A673 (cell line): ENCODE data around the gene PANK3.

Source experiments
- EZH2 ChIP-seq: fragments of 200-600 bp; sonication (generic); IDR thresholded peaks from 2 replicates; pipeline ENCODE4 v1.6.1; 2017; ENCODE audit warnings: borderline replicate concordance, low read depth, mild to moderate bottlenecking, mixed read lengths, antibody characterized with exemption, low read length; ENCODE audit not compliant: poor library complexity, severe bottlenecking
- TF ChIP-seq, protein P1 (sequence below): fragments of 300-800, 200-600 bp; sonication (generic); conservative IDR thresholded peaks from 2 replicates; pipeline ENCODE4 v1.5.1; 2017; ENCODE audit warnings: low read depth, mild to moderate bottlenecking, antibody characterized with exemption, low read length, moderate library complexity, mixed read lengths

DNA sequence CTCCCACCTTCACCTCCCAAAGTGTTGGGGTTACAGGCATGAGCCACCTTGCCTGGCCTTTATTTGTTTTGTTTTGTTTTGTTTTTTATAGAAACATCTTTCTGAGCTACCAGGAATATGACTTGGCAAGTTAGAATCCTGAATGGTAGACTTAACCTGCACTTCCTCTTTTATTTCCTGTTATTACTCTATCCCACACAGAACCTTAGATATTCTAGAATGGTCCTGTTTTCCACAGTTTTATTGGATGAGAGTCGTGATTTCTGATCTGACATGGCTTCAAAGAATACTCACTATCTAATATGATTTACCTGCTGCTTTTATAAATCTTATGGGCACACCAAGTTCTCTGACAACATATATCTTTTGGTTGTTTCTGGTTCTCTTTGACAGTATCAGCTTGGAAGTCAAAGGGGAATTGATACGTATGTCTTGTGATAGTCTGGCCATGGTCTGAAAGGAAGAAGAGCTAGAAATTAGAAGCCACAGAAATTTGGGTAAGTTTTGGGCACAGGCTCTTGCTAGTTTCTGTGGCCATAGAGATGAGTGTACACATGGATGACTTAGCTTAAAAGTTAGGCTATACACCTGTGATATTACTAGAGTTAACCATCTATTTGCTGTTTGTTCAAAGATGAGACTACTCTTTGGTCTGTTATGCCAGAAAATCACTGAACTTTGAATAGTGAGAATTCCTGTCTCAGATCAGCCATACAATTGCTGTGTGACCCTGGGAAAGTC lies 4.7 kb upstream of the PANK3 start:
- TF ChIP-seq, protein P1, sequence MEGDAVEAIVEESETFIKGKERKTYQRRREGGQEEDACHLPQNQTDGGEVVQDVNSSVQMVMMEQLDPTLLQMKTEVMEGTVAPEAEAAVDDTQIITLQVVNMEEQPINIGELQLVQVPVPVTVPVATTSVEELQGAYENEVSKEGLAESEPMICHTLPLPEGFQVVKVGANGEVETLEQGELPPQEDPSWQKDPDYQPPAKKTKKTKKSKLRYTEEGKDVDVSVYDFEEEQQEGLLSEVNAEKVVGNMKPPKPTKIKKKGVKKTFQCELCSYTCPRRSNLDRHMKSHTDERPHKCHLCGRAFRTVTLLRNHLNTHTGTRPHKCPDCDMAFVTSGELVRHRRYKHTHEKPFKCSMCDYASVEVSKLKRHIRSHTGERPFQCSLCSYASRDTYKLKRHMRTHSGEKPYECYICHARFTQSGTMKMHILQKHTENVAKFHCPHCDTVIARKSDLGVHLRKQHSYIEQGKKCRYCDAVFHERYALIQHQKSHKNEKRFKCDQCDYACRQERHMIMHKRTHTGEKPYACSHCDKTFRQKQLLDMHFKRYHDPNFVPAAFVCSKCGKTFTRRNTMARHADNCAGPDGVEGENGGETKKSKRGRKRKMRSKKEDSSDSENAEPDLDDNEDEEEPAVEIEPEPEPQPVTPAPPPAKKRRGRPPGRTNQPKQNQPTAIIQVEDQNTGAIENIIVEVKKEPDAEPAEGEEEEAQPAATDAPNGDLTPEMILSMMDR = no peak
- no peak for TF ChIP-seq EZH2
